Kidney (tissue), 14 donors: ENCODE measurements around the gene TBR1. TPM values are rescaled to one million over a fixed set of nuclear protein-coding genes. Genes with fewer than 3 reads are reported as not detected.

Experiments used
- DNase-seq, 5 donors: peaks; one replicate each; pipeline ENCODE4 v3.0.0-alpha.2; 2013 to 2020
- FAIRE-seq: peaks from 2 replicates; lab custom pipeline; 2012; peaks lifted over from hg19 to GRCh38; lab: Jason Lieb, UNC
- H3K27ac ChIP-seq, 2 donors: one replicate each; pipeline ENCODE4 v1.7.0; 2013; ENCODE audit warnings: low read depth in 2 of 2, low read length in 2 of 2, inconsistent platforms in 1 of 2
- H3K27me3 ChIP-seq: one replicate; pipeline ENCODE4 v1.7.1; 2013; ENCODE audit warnings: low read length, inconsistent platforms; ENCODE audit not compliant: control insufficient read depth, insufficient read depth
- H3K36me3 ChIP-seq, 3 donors: one replicate each; pipeline versions ENCODE4 v1.7.0 to v1.7.1; 2013; ENCODE audit warnings: low read length in 3 of 3, control low read depth in 1 of 3, inconsistent platforms in 1 of 3; ENCODE audit not compliant: insufficient read depth in 3 of 3, control insufficient read depth in 2 of 3
- H3K4me1 ChIP-seq, 3 donors: one replicate each; pipeline versions ENCODE4 v1.7.0 to v1.7.1; 2013; ENCODE audit warnings: low read length in 3 of 3, inconsistent platforms in 1 of 3, low read depth in 1 of 3; ENCODE audit not compliant: control insufficient read depth in 2 of 3, insufficient read depth in 2 of 3
- H3K4me3 ChIP-seq, 3 donors: one replicate each; pipeline versions ENCODE4 v1.7.0 to v1.8.1; 2013; ENCODE audit warnings: low read length in 3 of 3, control low read depth in 1 of 3, inconsistent platforms in 1 of 3
- H3K9ac ChIP-seq, 3 donors: one replicate each; pipeline versions ENCODE4 v1.7.0 to v1.7.1; 2013; ENCODE audit warnings: low read length in 3 of 3, control low read depth in 1 of 3, inconsistent platforms in 1 of 3
- H3K9me3 ChIP-seq, 3 donors: one replicate each; pipeline versions ENCODE4 v1.7.0 to v1.7.1; 2013; ENCODE audit warnings: low read length in 3 of 3, control low read depth in 1 of 3, inconsistent platforms in 1 of 3; ENCODE audit not compliant: control insufficient read depth in 2 of 3, insufficient read depth in 1 of 3
- CTCF ChIP-seq: IDR thresholded peaks from 3 replicates; pipeline ENCODE4 v1.5.1; 2012; ENCODE audit warnings: mild to moderate bottlenecking, moderate library complexity, borderline replicate concordance; ENCODE audit not compliant: insufficient read depth; ENCODE audit errors: extremely low read depth
- intact Hi-C: fragments of 100-400 bp; cut with DNase I; formaldehyde crosslinking; loops from one replicate; pipeline ENCODE4 v1.11.1; 2022
- polyA plus RNA-seq: library from polyadenylated mRNA; stranded (reverse); fragments of 350-450 nt; fragmentation: Illumina TruSeq; extraction: RNeasy Lipid Tissue Mini Kit (QIAGEN cat#74804); gene quantifications from one replicate; pipeline ENCODE4 v1.2.3, GENCODE V29; 2014; ENCODE audit warnings: low read depth, low replicate concordance; ENCODE audit not compliant: insufficient read depth
- total RNA-seq: library from RNA; stranded (reverse); fragmentation: NEBNext Ultra II Directional; extraction: Animal tissue kit (Norgen Biotek cat#: 25700); gene quantifications from one replicate; pipeline ENCODE4 v1.2.1, GENCODE V29; 2021
- donor health status: control.
- donor health status: control.
- donor health status: control.
- donor health status: control.
- donor health status: control.
- donor health status: DM: yes; HTN: yes; CAD: no.
- donor health status: Normal renal cell carcinoma (clear cell type).

TBR1 gene
- total and polyA plus RNA-seq, 2 donors from 2014 or later, result not detected

GRCh38 chr2:161423421-161424393 is 7.6 kb downstream of the TBR1 start:
- H3K4me1 ChIP-seq, result peaks cover 0 to 6% (median 0%) of the 10 kb centered on the region in 3 donors
- no peak overlapping the region for H3K4me3 ChIP-seq
- FAIRE-seq (no peak), DNase-seq (peak in 4 of 5 donors; percentile 44 to 59 (median 50))
- no peak for TF ChIP-seq CTCF
- no peaks in the 10 kb centered on the region for H3K9me3 ChIP-seq
- H3K27ac ChIP-seq, result no peak overlapping the region
- intact Hi-C loops, result no loop called here
- H3K27me3 ChIP-seq, result peaks cover 79% of the 10 kb centered on the region
- no peaks in the 10 kb centered on the region for H3K36me3 ChIP-seq
- no peak overlapping the region for H3K9ac ChIP-seq

GRCh38 chr2:161424394-161424769 is 8.3 kb downstream of the TBR1 start:
- no peak overlapping the region for H3K27ac ChIP-seq
- H3K4me3 ChIP-seq, result no peak overlapping the region
- H3K9me3 ChIP-seq, result no peaks in the 10 kb centered on the region
- no peaks in the 10 kb centered on the region for H3K36me3 ChIP-seq
- no peak overlapping the region for H3K9ac ChIP-seq
- no peak for TF ChIP-seq CTCF
- peaks cover 79% of the 10 kb centered on the region for H3K27me3 ChIP-seq
- DNase-seq (peak in 4 of 5 donors; percentile 19 to 44 (median 38)), FAIRE-seq (no peak)
- intact Hi-C loops, result no loop called here
- H3K4me1 ChIP-seq, result peaks cover 0 to 3% (median 0%) of the 10 kb centered on the region in 3 donors

- DNase-seq, result peak in 3 of 5 donors; percentile 12 to 55 (median 12)
- intact Hi-C loops, result no loop called here
Measured at GRCh38 chr2:161424891-161425727, 9.0 kb downstream of the TBR1 start.

More at GRCh38 chr2:161424891-161425727, 9.0 kb downstream of the TBR1 start:
- Histone ChIP-seq H3K27ac (no peak overlapping the region), H3K27me3 (peaks cover 77% of the 10 kb centered on the region), H3K36me3 (no peaks in the 10 kb centered on the region), H3K9ac (no peak overlapping the region), H3K4me3 (no peak overlapping the region), H3K4me1 (peaks cover 0 to 3% (median 0%) of the 10 kb centered on the region in 3 donors), H3K9me3 (no peaks in the 10 kb centered on the region)
- no peak for FAIRE-seq
- no peak for TF ChIP-seq CTCF
